ENCODE measurements around the gene TOP2A.
A peak's percentile ranks its signal among the peaks of the same experiment; 100 is the strongest.
"Not testable (repeated sequence)": the region's sequence is repeated elsewhere in the genome, so short reads cannot be mapped to it uniquely, and the experiment has no call there.

TOP2A gene

DNA sequence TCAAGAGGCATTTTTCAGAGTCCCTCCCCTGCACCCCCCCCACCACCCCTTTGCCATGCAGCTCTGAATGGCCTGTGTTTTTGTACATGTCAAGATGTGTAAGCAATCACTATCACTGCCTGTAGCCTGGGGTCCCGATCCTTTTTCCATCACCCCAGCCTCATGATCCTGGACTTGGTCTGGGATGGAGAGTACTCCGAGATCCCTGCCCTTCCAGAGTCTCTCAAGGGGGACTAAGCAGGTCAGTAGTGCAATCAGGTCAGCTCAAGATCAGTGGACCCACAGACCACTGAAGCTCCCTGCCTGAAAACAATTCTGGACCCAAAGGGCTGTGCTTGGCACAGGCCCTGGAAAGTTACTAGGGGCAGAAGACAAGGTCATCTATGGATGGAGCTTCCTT lies 45.7 kb downstream of the TOP2A start:
- FAIRE-seq = no peak
- DNase-seq (ENCODE audit: insufficient read length, low spot score) = no peak
- no peak for TF ChIP-seq POLR2A (IDR thresholded peaks at IDR 0.05; ENCODE audit: low read depth, low read length)

DNA sequence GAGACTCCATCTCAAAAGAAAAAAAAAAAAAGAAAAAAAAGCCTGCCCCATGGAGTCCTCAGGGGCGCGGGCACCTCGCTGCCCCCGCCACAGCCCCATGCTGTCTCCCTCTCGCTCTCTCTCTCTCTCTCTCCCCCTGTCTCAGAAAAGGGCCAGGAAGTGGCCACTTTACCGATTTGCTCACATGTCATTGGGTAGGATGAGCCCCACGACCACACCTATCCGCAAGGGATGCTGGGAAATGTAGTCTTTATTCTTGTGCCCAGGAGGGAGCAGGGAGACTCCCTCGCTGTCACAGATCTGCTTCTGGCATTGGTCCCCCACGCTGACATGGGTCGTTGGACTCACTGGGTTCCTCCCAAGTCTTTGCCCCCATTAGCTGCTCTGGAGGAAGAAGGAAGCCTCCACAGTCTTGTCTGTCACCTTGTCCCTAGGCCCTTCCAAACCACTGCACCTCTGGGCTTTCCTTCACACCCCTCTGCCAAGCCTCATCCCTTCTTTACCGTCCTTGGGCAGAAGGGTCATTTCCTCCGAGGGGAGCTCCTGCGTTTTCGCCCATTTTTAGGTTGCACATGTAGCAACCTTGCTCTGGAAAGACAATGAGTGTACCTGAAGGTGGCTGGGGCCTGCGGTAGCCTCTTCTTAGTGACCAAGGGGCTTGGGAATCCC lies 46.3 kb downstream of the TOP2A start:
- FAIRE-seq = no peak
- DNase-seq (ENCODE audit: insufficient read length, low spot score) = no peak
- no peak for TF ChIP-seq POLR2A (IDR thresholded peaks at IDR 0.05; ENCODE audit: low read depth, low read length)

DNA sequence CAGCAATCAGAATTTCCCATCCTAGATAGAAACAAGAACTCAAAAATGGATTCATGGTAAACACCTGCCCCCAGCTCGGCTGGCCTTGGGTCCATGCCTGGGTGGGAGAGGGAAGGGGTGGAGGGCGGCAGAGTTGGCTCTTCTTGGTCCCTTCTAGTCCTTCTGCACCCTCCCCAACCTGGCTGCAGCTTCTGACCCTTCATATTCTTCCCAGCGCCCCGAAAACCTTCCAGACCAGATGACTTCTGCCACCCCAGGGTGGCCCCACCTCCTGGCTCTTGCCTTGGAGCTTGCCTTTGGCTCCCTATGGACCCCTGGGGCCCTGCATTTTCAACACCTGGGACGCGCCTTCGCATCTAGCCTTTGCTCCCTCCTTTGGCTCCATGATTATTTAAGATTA lies 47.8 kb downstream of the TOP2A start:
- FAIRE-seq (no peak), DNase-seq (ENCODE audit: insufficient read length, low spot score) (no peak)
- no peak for TF ChIP-seq POLR2A (IDR thresholded peaks at IDR 0.05; ENCODE audit: low read depth, low read length)

DNA sequence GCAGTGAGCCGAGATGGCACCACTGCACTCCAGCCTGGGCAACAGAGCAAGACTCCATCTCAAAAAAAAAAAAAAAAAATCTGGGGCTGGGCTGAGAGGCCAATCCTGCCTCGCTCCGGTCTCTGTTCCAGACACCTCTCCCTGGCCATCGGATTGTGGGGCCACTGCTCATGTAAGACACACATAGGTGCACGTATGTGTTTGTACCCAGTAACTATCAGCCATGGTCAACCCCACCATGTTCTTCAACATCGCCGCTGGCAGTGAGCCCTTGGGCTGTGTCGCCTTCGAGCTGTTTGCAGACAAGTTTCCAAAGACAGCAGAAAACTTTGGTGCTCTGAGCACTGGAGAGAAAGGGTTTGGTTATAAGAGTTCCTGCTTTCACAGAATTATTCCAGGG lies 50.0 kb downstream of the TOP2A start:
- not testable (repeated sequence) for DNase-seq (ENCODE audit: insufficient read length, low spot score); FAIRE-seq

DNA sequence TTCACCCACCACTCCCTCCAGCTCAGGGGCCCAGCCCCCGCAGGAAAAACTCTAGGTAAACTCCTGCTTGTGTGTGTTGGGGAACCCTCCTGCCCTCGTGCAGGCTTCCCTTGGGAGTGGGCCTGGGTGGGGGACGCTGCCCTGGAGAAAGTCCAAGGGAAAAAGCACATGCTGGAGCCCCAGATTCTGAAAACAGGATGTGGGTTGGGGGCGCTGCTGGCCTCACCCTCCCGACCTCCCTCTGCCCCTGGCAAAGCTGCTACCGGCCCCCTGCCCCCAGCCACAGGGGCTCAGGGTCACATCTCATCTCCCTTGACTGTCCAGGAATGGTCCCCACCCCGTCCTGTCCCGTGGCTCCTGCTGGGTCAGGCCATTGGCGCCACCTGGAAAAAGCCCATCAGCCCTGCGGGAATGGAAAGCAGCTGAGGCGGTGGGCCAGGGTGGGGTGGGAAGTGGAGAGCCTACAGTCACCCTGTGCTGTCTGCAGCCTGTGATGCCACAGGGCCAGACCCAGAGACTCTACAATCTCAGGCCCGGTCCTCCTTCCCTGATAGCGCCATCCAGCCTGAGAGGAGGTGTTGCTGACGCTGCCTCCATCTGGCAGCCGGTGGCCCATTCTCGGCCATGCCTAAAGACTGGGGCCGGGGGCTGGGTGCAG lies 50.7 kb downstream of the TOP2A start:
- TF ChIP-seq POLR2A (IDR thresholded peaks at IDR 0.05; ENCODE audit: low read depth, low read length) = no peak
- FAIRE-seq (no peak), DNase-seq (ENCODE audit: insufficient read length, low spot score) (no peak)

DNA sequence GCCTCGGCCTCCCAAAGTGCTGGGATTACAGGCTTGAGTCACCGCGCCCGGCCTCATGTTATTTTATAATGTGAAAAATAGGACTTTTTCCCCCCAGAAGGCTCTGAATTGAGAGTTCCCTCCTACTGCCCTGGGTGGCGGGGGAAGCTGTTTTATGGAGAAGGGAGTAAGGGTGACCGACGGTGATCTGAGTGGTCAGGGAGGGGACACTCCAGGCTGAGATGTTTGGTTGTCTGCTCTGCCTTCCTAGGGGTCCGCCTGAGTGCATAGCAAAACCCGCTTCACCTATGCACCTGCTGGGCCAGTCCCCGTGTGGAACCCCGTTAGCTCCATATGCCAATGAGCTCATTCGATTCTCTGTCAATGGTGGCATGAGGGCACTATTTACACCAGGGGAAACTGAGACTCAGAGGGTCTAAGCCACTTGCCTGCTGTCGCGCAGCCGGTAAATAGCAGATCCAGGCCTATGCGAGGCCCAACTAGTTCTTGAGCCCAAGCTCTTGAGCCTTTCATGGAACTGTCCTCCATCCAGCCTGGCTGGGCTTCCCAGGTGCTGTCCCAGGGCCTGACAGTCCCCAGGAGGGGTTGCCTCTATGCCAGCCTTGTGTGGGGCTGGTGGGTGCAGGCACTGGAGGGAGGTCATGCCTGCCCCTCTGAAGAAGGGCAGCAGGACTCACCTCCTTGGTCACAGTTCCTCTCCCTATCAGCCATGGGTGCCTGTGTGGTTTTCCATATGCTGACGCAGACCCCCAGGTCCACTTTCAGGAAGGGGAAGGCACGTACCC lies 51.4 kb downstream of the TOP2A start:
- no peak for FAIRE-seq
- no peak for DNase-seq (ENCODE audit: insufficient read length, low spot score)
- TF ChIP-seq POLR2A (IDR thresholded peaks at IDR 0.05; ENCODE audit: low read depth, low read length) = no peak

DNA sequence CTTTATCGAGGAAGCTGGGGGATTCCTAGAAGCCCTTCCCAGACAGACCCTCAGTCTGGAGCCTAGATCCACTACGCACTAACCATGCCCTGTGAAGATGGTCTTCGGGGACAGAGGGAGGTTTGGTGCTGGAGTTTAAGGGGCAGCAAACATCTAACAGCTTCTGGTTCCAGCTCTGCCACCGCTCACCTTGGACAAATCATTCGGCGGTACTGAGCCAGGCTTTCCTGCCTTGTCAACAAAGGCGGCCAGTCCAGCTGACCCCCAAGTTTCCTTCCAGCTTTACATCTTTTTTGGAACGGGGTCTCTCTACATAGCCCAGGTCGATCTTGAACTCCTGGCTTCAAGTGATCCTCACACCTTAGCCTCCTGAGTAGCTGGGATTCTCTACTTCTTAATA lies 52.8 kb downstream of the TOP2A start:
- no peak for DNase-seq (ENCODE audit: insufficient read length, low spot score)
- no peak for TF ChIP-seq POLR2A (IDR thresholded peaks at IDR 0.05; ENCODE audit: low read depth, low read length)
- no peak for FAIRE-seq

DNA sequence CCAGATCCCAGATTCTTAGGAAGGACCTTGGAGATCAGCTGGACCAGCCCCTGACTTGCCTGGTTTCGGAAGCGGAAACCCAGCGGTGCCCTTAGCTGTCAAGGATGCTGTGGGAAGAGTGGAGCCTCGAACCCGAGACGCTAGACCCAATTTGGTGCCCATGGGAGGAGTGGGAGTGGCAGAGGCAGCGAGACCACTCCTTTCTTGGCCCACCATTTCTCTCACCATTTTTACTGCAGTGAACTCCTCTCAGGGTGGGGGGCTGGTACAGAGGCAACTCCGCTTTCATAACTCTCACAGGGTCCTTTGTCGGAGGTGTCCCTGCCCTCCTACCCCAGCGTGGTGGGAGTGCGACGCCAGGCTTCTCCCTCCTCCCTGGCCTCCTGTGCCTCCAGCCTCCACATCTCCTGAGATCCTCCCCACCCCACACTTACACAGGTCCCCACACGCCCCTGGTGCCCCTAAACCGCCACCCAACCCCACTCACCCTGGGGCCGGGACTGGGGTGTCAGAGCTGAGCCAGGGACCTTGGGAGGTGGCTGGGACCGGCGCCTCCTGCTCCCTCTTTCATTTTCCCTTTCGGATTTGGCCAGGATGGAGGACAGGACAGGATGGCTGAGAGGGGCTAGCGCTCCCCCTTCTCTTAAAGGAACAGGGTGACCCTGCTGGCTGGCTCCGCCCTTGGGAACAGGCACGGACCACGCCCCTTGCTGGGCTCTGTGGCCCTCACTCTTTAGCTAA lies 53.4 kb downstream of the TOP2A start, which contains the start of gene GJD3:
GJD3 (minus strand) TSS at position 617 of the 741 bp plus-strand sequence. CDS start 922 bp downstream, outside the sequence.
- DNase-seq (ENCODE audit: insufficient read length, low spot score) (no peak), FAIRE-seq (no peak)
- TF ChIP-seq POLR2A (IDR thresholded peaks at IDR 0.05; ENCODE audit: low read depth, low read length) = no peak

DNA sequence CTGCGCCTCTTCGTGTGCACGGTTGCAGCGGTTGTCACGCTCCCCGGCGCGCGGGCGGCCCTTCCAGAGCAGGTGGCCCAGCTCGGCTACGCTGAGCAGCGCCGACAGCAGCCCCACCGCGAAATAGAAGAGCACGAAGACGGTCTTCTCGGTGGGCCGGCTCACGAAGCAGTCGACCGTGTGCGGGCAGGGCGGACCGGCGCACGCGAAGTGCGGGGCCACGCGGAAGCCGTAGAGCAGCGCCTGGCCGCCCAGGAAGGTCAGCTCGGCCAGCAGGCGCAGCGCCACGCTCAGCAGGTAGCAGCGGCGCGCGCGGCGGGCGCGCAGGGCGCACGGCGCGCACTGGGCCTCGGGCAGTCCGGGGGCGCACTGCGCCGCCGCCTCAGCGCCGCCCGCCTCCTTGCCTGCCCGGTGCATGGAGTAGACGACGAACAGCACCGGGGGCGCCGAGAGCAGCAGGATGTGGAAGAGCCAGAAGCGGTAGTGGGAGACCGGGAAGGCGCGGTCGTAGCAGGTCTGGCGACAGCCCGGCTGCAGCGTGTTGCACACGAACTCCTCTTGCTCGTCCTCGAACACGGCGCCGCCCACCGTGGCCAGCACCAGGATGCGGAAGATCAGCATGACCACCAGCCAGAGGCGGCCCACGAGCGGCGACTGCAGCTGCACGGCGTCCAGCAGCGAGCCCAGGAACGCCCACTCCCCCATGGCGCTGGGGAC lies 54.4 kb downstream of the TOP2A start:
- DNase-seq (ENCODE audit: insufficient read length, low spot score) (no peak), FAIRE-seq (no peak)
- no peak for TF ChIP-seq POLR2A (IDR thresholded peaks at IDR 0.05; ENCODE audit: low read depth, low read length)

DNA sequence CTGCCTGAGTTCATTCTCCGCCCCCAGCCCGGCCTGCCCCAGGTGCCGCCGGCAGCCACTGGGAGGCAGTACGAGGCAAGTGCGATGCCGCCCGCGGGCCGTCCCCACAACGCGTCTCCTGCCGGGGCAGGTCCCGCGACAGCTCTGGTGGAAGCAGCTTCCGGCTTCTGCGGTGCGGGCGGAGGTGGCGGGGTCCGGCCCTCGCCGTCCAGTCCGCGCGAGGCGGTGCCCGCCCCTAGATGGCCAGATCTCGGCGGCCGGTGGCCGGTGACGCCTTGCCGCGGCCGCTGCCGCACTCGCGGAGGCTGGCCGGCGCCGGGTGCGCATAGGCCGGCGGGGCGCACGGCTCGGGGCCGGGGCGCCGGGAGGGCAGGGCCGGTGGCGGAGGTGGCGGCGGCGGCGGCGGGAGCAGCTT lies 55.0 kb downstream of the TOP2A start:
- peak; percentile 62 for TF ChIP-seq POLR2A (IDR thresholded peaks at IDR 0.05; ENCODE audit: low read depth, low read length)
- no peak for FAIRE-seq
- no peak for DNase-seq (ENCODE audit: insufficient read length, low spot score)

DNA sequence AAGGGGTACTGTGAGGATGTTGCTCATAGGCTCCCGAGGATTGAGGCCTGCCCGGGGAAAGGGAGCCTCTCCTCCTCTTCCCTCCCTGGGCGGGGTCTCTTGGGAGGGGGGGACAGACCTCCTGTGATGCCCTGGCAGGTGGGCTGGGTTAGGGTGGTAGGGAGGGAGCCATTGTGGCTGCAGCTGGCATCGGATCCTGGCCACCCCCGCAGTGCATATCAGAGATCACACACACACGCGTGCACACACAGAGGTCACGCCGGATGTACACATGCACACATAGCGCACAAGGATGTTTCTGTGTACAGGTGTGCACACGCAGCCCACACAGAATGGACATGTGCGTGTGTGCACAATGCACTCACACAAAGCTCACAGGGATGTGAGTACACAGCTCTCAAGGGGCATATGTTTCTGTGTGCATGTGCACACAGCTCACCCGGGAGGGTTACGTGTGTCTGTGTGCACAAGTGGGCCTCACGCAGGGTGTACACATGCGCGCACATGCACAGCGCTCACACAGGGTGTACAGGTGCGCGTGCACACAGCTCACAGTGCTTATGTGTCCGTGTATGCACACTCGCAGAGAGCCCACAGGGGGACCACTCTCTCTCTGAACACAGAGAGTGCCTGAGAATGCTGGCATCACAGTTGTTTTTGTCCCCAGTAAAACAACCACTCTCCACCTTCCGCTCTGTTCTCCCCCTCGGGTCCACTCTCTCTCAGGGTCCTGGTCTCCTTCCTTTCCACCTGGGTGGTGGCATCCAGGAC lies 55.6 kb downstream of the TOP2A start:
- FAIRE-seq (no peak), DNase-seq (ENCODE audit: insufficient read length, low spot score) (no peak)
- TF ChIP-seq POLR2A (IDR thresholded peaks at IDR 0.05; ENCODE audit: low read depth, low read length) = no peak

DNA sequence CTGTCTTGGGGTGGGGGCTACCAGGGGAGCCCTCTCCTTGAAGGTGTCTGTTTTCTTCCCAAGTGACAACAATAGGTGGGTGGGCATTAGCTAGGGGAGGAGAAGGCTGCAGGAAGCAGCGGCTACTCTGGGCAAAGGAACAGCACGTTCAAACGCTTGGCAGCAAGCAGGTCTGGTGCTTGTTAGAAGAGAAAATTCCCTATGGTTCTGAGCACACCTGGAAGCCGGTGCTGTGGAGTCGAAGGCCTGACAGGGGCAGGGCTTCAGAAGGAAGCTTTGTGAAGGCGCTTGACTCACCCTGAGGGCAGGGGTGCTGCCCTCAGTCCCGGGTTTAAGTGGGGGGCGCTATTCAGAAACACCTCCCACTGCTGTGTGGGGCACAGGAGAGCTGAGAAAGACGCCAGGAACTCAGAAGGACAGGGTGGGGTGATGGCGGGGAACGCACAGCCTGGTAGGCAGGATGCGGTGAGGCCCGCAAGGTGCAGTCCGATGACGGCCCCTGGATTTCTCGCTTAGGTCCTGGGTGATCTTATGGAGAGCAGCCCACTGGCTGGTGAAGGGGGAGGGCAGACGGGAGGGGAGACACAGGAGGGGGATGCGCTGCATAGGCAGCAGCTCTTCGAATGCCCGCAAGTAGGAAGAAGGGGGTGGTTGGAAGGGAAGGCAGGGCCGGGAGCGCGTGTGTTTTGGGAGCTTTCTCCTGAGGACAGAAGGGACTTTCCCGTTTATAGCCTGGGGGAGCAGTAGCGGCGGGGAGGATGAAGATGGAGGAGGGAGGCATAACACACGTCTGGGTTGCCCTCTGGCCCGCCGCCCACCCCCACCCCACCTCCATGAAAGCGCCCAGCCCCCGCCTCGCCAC lies 56.4 kb downstream of the TOP2A start:
- no peak for FAIRE-seq
- TF ChIP-seq POLR2A (IDR thresholded peaks at IDR 0.05; ENCODE audit: low read depth, low read length) = no peak
- DNase-seq (ENCODE audit: insufficient read length, low spot score) = no peak
